Measurements from ENCODE around the gene ACAN.

The ACAN gene

GRCh38 chr15:88901508-88902220, 98.4 kb downstream of the ACAN start:
- TF ChIP-seq CTCF (IDR thresholded peaks at IDR 0.05; ENCODE audit: insufficient read depth, low read depth, low read length, missing control alignments), result no peak
- DNase-seq (ENCODE audit: low read depth), result no peak
- H3K4me3 ChIP-seq (ENCODE audit: low read length), result no peak overlapping the region

- no peak overlapping the region for H3K4me3 ChIP-seq (ENCODE audit: low read length)
- DNase-seq (ENCODE audit: low read depth), result peak; percentile 41
Observed at GRCh38 chr15:88902221-88902835, 99.1 kb downstream of the ACAN start.

GRCh38 chr15:88902846-88903245, 99.6 kb downstream of the ACAN start:
- no peak for TF ChIP-seq CTCF (IDR thresholded peaks at IDR 0.05; ENCODE audit: insufficient read depth, low read depth, low read length, missing control alignments)
- H3K4me3 ChIP-seq (ENCODE audit: low read length), result no peak overlapping the region
- no peak for DNase-seq (ENCODE audit: low read depth)

More at GRCh38 chr15:88902221-88902835, 99.1 kb downstream of the ACAN start:
- no peak for TF ChIP-seq CTCF (IDR thresholded peaks at IDR 0.05; ENCODE audit: insufficient read depth, low read depth, low read length, missing control alignments)

GRCh38 chr15:88904257-88904623, 101.0 kb downstream of the ACAN start:
- no peak for DNase-seq (ENCODE audit: low read depth)
- no peak for TF ChIP-seq CTCF (IDR thresholded peaks at IDR 0.05; ENCODE audit: insufficient read depth, low read depth, low read length, missing control alignments)
- H3K4me3 ChIP-seq (ENCODE audit: low read length), result no peak overlapping the region

- peak; percentile 97 for TF ChIP-seq CTCF (IDR thresholded peaks at IDR 0.05; ENCODE audit: insufficient read depth, low read depth, low read length, missing control alignments)
- DNase-seq (ENCODE audit: low read depth), result peak; percentile 78
- H3K4me3 ChIP-seq (ENCODE audit: low read length), result no peak overlapping the region
Observed at GRCh38 chr15:88904624-88905327, 101.5 kb downstream of the ACAN start.

GRCh38 chr15:88905576-88905975, 102.3 kb downstream of the ACAN start:
- TF ChIP-seq CTCF (IDR thresholded peaks at IDR 0.05; ENCODE audit: insufficient read depth, low read depth, low read length, missing control alignments), result no peak
- DNase-seq (ENCODE audit: low read depth), result no peak
- no peak overlapping the region for H3K4me3 ChIP-seq (ENCODE audit: low read length)

Measured in epithelial cell of esophagus (primary cell).